Panc1 (cell line): ENCODE measurements around the gene CTR9. TPM values are rescaled to one million over a fixed set of nuclear protein-coding genes. Genes with fewer than 3 reads are reported as not detected.

Source experiments
- ATAC-seq: fragments of 200-7000 bp; cut with Tn5 transposase; 2 replicates; pipeline ENCODE4 v1.9.1; 2020; ENCODE audit warnings: mild to moderate bottlenecking, moderate library complexity
- BruUV-seq: library from RNA; stranded (reverse); fragments of 400-500 nt; replicated peaks from 2 replicates; lab custom pipeline; 2021; lab: Mats Ljungman, UMichigan
- CTCF ChIA-PET: fragments of 300-600 bp; sonication (Branson Sonifier 250); formaldehyde crosslinking; loops from one replicate; lab custom pipeline; 2022; ENCODE audit warnings: antibody characterized with exemption; lab: Charles Lee
- POLR2A ChIA-PET: fragments of 300-600 bp; sonication (Branson Sonifier 250); formaldehyde crosslinking; loops from one replicate; lab custom pipeline; 2022; ENCODE audit warnings: antibody characterized with exemption; lab: Charles Lee
- DNase-seq: peaks from one replicate; pipeline ENCODE4 v3.0.0-alpha.2; 2010; ENCODE audit warnings: low read depth, low spot score
- H3K27ac ChIP-seq: 2 replicates; pipeline ENCODE4 v1.5.1; 2011; ENCODE audit warnings: mild to moderate bottlenecking, low read length, inconsistent platforms
- H3K27me3 ChIP-seq: fragments of 200-500 bp; sonication (Bioruptor generic); 2 replicates; pipeline ENCODE4 v1.6.0; 2014; ENCODE audit warnings: low read length, inconsistent platforms; ENCODE audit not compliant: control insufficient read depth, insufficient read depth
- H3K36me3 ChIP-seq: fragments of 200-500 bp; sonication (Bioruptor generic); 2 replicates; pipeline ENCODE4 v1.5.1; 2014; ENCODE audit warnings: inconsistent platforms, mild to moderate bottlenecking, low read length, moderate library complexity; ENCODE audit not compliant: control insufficient read depth, insufficient read depth
- H3K4me1 ChIP-seq: 2 replicates; pipeline ENCODE4 v1.5.1; 2011; ENCODE audit warnings: inconsistent platforms, mild to moderate bottlenecking, low read length, moderate library complexity; ENCODE audit not compliant: control insufficient read depth, insufficient read depth
- H3K4me3 ChIP-seq, 2 experiments: 2 replicates each; pipeline ENCODE4 v1.5.1; 2011 to 2012; ENCODE audit warnings: low read depth in 2 of 2, low read length in 2 of 2, mild to moderate bottlenecking in 2 of 2, inconsistent platforms in 1 of 2, moderate library complexity in 1 of 2
- H3K9me3 ChIP-seq: fragments of 200-500 bp; sonication (Bioruptor generic); 2 replicates; pipeline ENCODE4 v1.5.1; 2014; ENCODE audit warnings: low read depth, mild to moderate bottlenecking, inconsistent platforms, low read length, moderate library complexity; ENCODE audit not compliant: control insufficient read depth, insufficient read depth
- CTCF ChIP-seq: fragments of 450-650 bp; IDR thresholded peaks from 2 replicates; pipeline ENCODE4 v1.5.1; 2017; ENCODE audit warnings: mild to moderate bottlenecking
- POLR2AphosphoS5 ChIP-seq: IDR thresholded peaks from 2 replicates; pipeline ENCODE4 v1.6.1; 2012; ENCODE audit warnings: mild to moderate bottlenecking, low read depth, low read length, moderate library complexity
- REST ChIP-seq, 2 experiments: IDR thresholded peaks; 2 replicates each; pipeline ENCODE4 v1.6.1; 2011 to 2012; ENCODE audit warnings: low read depth in 2 of 2, control low read depth in 1 of 2, low read length in 1 of 2, mild to moderate bottlenecking in 1 of 2, moderate library complexity in 1 of 2; ENCODE audit not compliant: insufficient read depth in 1 of 2
- SIN3A ChIP-seq: IDR thresholded peaks from 2 replicates; pipeline ENCODE4 v1.6.1; 2012; ENCODE audit warnings: low read depth, mild to moderate bottlenecking, low read length, moderate library complexity, borderline replicate concordance; ENCODE audit not compliant: insufficient read depth
- TCF7L2 ChIP-seq: IDR thresholded peaks from 2 replicates; pipeline ENCODE4 v1.6.1; 2011; ENCODE audit warnings: mild to moderate bottlenecking, low read depth, low read length, inconsistent platforms
- in situ Hi-C: cut with HindIII; loops from 2 replicates; pipeline ENCODE4 v1.10.0; 2016; ENCODE audit warnings: low sequenced_read_pairs, low pct_unique_long_range_greater_than_20kb
- intact Hi-C: fragments of 100-400 bp; cut with micrococcal nuclease; formaldehyde crosslinking; loops from one replicate; pipeline ENCODE4 v1.10.0; 2022; ENCODE audit not compliant: unreplicated experiment
- total RNA-seq: library from RNA; stranded (reverse); gene quantifications from one replicate; pipeline ENCODE4 v1.2.1, GENCODE V29; 2021; ENCODE audit not compliant: unreplicated experiment

CTR9 gene
- total RNA-seq, 1 experiment from 2014 or later, result 60.1 TPM

- CTCF ChIA-PET, result interaction anchor here (0.6 to 2.5 kb wide), 12 partner anchors 13 to 299 kb away, joined by 3 to 17 read pairs (median 6); partner anchors contain the start of gene EIF4G2
- no peaks in the 10 kb centered on the region for H3K27me3 ChIP-seq
- no peaks in the 10 kb centered on the region for H3K9me3 ChIP-seq
- ATAC-seq (no peak), DNase-seq (no peak)
- peaks cover 24% of the 10 kb centered on the region for H3K36me3 ChIP-seq
- POLR2A ChIA-PET, result interaction anchor here (0.6 to 0.7 kb wide), 2 partner anchors 13 to 321 kb away, joined by 3 to 10 read pairs; no protein-coding TSS in a partner anchor
- TF ChIP-seq CTCF, result no peak
- in situ Hi-C loops (no loop called here), intact Hi-C loops (loop anchor here (2.0 kb wide), 1 partner anchor 139 kb away; no protein-coding TSS in a partner anchor)
- H3K4me1 ChIP-seq, result peaks cover 22% of the 10 kb centered on the region
- BruUV-seq, result no TSS peak
- no peak overlapping the region for H3K4me3 ChIP-seq
- H3K27ac ChIP-seq, result peak overlapping the region; percentile 12; the same call in 1 of the 2 replicates
Measured at GRCh38 chr11:10793470-10794255, 42.6 kb downstream of the CTR9 start.

- no peak; the same call in 1 of the 2 replicates for ATAC-seq
- Histone ChIP-seq H3K27me3 (no peaks in the 10 kb centered on the region), H3K36me3 (peaks cover 50% of the 10 kb centered on the region), H3K9me3 (no peaks in the 10 kb centered on the region), H3K4me1 (peaks cover 34% of the 10 kb centered on the region), H3K27ac (peak overlapping the region; percentile 5; the same call in 1 of the 2 replicates), H3K4me3 (no peak overlapping the region)
- CTCF ChIA-PET, result no interaction called here
- intact Hi-C loops (no loop called here), in situ Hi-C loops (no loop called here)
- no TSS peak for BruUV-seq
- no peak for DNase-seq
- POLR2A ChIA-PET, result interaction anchor here (0.6 to 1.1 kb wide), 2 partner anchors 13 to 26 kb away, joined by 3 to 4 read pairs; partner anchors contain the start of gene EIF4G2
- peak; percentile 57 for TF ChIP-seq POLR2AphosphoS5
- TF ChIP-seq REST (IDR thresholded peaks at IDR 0.05; ENCODE audit: insufficient read depth in 1 of 2, low read depth in 2 of 2, low read length in 1 of 2), result no peak
- no peak for TF ChIP-seq TCF7L2
- TF ChIP-seq CTCF, result no peak
- no peak for TF ChIP-seq SIN3A
Measured at GRCh38 chr11:10796191-10796590, 45.1 kb downstream of the CTR9 start.
